Measurements from ENCODE around the gene UQCRH.

The UQCRH gene

GRCh38 chr1:46274225-46275029 lies 29.1 kb upstream of the UQCRH start:
- peaks cover 65% of the 10 kb centered on the region for H3K36me3 Mint-ChIP-seq (ENCODE audit: low read depth)
- no peak for TF ChIP-seq CTCF (IDR thresholded peaks at IDR 0.05)

GRCh38 chr1:46275030-46275337 lies 28.5 kb upstream of the UQCRH start:
- Mint-ChIP-seq H3K27me3 (ENCODE audit: low read depth, poor library complexity) (no peaks in the 10 kb centered on the region), H3K36me3 (ENCODE audit: low read depth) (peaks cover 62% of the 10 kb centered on the region), H3K27ac (peak overlapping the region; percentile 50), H3K4me1 (peaks cover 26% of the 10 kb centered on the region), H3K9me3 (no peaks in the 10 kb centered on the region), H3K4me3 (no peak overlapping the region)
- TF ChIP-seq CTCF (IDR thresholded peaks at IDR 0.05) = no peak
- DNase-seq = no peak

More at GRCh38 chr1:46274225-46275029, 29.1 kb upstream of the UQCRH start:
- H3K4me3 Mint-ChIP-seq = no peak overlapping the region
- DNase-seq = no peak
- H3K4me1 Mint-ChIP-seq = peaks cover 26% of the 10 kb centered on the region
- no peaks in the 10 kb centered on the region for H3K9me3 Mint-ChIP-seq
- no peaks in the 10 kb centered on the region for H3K27me3 Mint-ChIP-seq (ENCODE audit: low read depth, poor library complexity)
- peak overlapping the region; percentile 66 for H3K27ac Mint-ChIP-seq

- no peak for TF ChIP-seq CTCF (IDR thresholded peaks at IDR 0.05)
- Mint-ChIP-seq H3K4me3 (no peak overlapping the region), H3K36me3 (ENCODE audit: low read depth) (peaks cover 72% of the 10 kb centered on the region), H3K9me3 (no peaks in the 10 kb centered on the region), H3K4me1 (peaks cover 24% of the 10 kb centered on the region), H3K27ac (peak overlapping the region; percentile 89), H3K27me3 (ENCODE audit: low read depth, poor library complexity) (no peaks in the 10 kb centered on the region)
- DNase-seq = no peak
Observed at GRCh38 chr1:46277658-46278373, 25.7 kb upstream of the UQCRH start.

GRCh38 chr1:46278807-46279206 lies 24.7 kb upstream of the UQCRH start:
- H3K27ac Mint-ChIP-seq = peak overlapping the region; percentile 93
- TF ChIP-seq CTCF (IDR thresholded peaks at IDR 0.05) = no peak
- H3K27me3 Mint-ChIP-seq (ENCODE audit: low read depth, poor library complexity) = no peaks in the 10 kb centered on the region

GRCh38 chr1:46280092-46280491 lies 23.4 kb upstream of the UQCRH start:
- Mint-ChIP-seq H3K4me1 (peaks cover 13% of the 10 kb centered on the region), H3K27me3 (ENCODE audit: low read depth, poor library complexity) (no peaks in the 10 kb centered on the region), H3K4me3 (no peak overlapping the region), H3K36me3 (ENCODE audit: low read depth) (peaks cover 71% of the 10 kb centered on the region), H3K27ac (no peak overlapping the region), H3K9me3 (no peaks in the 10 kb centered on the region)
- DNase-seq = no peak
- no peak for TF ChIP-seq CTCF (IDR thresholded peaks at IDR 0.05)

More at GRCh38 chr1:46278807-46279206, 24.7 kb upstream of the UQCRH start:
- H3K4me1 Mint-ChIP-seq = peaks cover 21% of the 10 kb centered on the region
- peaks cover 71% of the 10 kb centered on the region for H3K36me3 Mint-ChIP-seq (ENCODE audit: low read depth)
- no peak overlapping the region for H3K4me3 Mint-ChIP-seq
- DNase-seq = no peak
- H3K9me3 Mint-ChIP-seq = no peaks in the 10 kb centered on the region
